Mucosa of stomach (tissue), 1 donor: Measurements from ENCODE around the gene PLXNA4.

Source experiments
- H3K27me3 ChIP-seq: one replicate; pipeline ENCODE4 v1.7.0; 2013; ENCODE audit warnings: mild to moderate bottlenecking, low read length; ENCODE audit not compliant: control insufficient read depth, insufficient read depth
- H3K36me3 ChIP-seq: one replicate; pipeline ENCODE4 v1.7.0; 2013; ENCODE audit warnings: low read length; ENCODE audit not compliant: control insufficient read depth, insufficient read depth
- H3K4me1 ChIP-seq: one replicate; pipeline ENCODE4 v1.7.0; 2013; ENCODE audit warnings: mild to moderate bottlenecking, low read length; ENCODE audit not compliant: control insufficient read depth, insufficient read depth
- H3K4me3 ChIP-seq: one replicate; pipeline ENCODE4 v1.7.0; 2013; ENCODE audit warnings: low read length
- H3K9ac ChIP-seq: one replicate; pipeline ENCODE4 v1.7.0; 2013; ENCODE audit warnings: mild to moderate bottlenecking, low read length, moderate library complexity
- H3K9me3 ChIP-seq: one replicate; pipeline ENCODE4 v1.7.0; 2013; ENCODE audit warnings: mild to moderate bottlenecking, low read length, moderate library complexity; ENCODE audit not compliant: control insufficient read depth
- donor health status: Pancreatic carcinoma.

The PLXNA4 gene

DNA sequence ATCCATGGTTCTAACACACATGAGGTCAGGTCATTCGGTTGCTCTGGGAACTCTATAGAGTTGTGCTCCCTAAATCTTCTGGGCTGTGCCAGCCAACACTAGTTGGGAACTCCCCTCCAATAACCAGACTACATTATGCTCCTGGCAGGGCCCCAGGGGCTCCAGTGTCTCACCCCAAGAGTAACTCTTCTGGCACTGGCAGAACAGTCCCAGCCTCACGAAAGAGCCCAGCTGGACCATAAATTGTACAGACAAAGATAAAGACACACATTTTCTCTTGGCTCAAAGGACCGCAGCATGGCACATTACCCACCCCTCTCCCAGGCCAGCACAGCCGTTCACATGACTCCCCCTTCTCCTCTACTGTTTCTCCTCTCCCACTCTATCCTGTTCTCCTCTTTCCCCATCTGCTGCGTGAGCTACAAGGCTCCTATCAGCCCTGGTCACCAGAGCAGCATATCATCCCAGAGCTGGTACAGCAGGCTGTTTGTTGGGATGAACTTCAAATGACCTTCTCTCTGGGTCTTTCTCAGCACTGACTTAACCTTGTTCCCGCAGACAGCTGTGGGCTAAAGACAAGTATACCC lies 230.6 kb downstream of the PLXNA4 start:
- H3K36me3 ChIP-seq: no peaks in the 10 kb centered on the region
- no peaks in the 10 kb centered on the region for H3K4me1 ChIP-seq
- H3K9me3 ChIP-seq: no peaks in the 10 kb centered on the region
- H3K9ac ChIP-seq: no peak overlapping the region
- no peaks in the 10 kb centered on the region for H3K27me3 ChIP-seq
- no peak overlapping the region for H3K4me3 ChIP-seq

DNA sequence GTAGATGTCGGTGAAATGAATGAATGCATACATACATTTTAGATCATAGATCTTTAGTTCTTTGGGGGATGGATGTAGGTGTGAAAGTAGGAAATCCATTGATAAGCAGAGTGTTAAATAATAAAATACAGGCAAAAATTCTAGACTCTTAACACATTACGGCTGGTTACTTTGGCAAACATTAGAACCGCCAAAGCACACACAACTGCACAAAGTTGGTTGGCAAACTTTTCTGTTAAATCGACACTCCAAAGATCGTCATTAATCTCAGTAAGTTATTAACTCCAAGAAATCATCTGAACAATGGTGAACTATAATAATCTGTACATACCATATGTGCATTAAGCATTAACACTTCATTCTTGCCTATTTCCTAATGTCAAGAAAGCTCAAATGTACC lies 231.2 kb downstream of the PLXNA4 start:
- no peaks in the 10 kb centered on the region for H3K27me3 ChIP-seq
- no peak overlapping the region for H3K4me3 ChIP-seq
- H3K9me3 ChIP-seq: no peaks in the 10 kb centered on the region

DNA sequence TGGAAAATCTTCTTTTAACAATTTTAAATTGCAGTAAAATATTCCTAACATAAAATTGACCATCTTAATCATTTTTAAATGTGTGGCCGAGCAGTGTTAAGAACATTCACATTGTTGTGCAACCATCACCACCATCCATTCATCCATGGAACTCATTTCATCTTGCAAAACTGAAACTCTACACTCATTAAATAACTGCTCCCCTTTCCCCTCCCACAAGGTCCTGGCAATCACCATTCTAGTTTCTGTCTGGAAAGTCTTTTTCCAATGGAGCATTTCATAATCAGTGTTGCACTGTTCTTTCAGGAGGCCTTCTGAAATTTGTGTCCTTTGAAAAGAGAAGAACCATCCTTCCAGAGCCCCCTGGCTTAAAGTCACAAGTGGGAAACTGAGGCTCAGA lies 233.1 kb downstream of the PLXNA4 start:
- Histone ChIP-seq H3K4me1 (no peaks in the 10 kb centered on the region), H3K9ac (no peak overlapping the region), H3K9me3 (no peaks in the 10 kb centered on the region), H3K36me3 (no peaks in the 10 kb centered on the region), H3K27me3 (no peaks in the 10 kb centered on the region), H3K4me3 (no peak overlapping the region)

More for the DNA sequence above, 231.2 kb downstream of the PLXNA4 start:
- Histone ChIP-seq H3K4me1 (no peaks in the 10 kb centered on the region), H3K36me3 (no peaks in the 10 kb centered on the region), H3K9ac (no peak overlapping the region)

DNA sequence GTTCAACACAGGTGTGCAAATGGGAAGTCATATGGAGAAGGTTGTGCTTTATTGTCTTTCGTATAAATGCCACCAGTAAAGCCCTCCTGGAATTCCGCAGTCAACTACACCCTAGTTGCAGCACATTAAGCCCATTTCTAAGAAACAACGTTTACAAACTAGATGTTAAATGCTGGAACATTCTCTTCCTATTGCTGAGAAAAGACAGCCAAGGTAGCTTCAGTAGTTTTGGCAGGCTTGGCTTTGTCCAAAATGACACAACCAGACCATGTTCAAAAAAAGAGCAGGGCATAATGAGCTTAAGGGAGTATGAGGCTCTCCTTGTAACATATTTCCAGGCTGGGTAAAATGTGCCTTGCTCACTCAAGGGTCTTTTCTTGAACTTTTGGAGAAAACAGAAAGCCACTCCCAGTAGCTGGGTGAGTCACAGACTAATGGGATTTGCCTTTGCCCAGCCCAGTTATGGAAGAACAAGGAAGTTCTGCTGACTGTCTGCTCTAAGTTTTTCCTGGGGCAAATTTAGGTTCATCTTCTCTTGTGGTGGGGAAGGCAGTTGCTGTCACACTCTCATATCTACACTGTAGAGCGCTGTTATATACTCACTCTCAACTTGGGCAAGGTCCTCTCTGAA lies 238.7 kb downstream of the PLXNA4 start:
- Histone ChIP-seq H3K4me1 (no peaks in the 10 kb centered on the region), H3K4me3 (no peak overlapping the region), H3K27me3 (no peaks in the 10 kb centered on the region), H3K9me3 (no peaks in the 10 kb centered on the region), H3K36me3 (no peaks in the 10 kb centered on the region), H3K9ac (no peak overlapping the region)

DNA sequence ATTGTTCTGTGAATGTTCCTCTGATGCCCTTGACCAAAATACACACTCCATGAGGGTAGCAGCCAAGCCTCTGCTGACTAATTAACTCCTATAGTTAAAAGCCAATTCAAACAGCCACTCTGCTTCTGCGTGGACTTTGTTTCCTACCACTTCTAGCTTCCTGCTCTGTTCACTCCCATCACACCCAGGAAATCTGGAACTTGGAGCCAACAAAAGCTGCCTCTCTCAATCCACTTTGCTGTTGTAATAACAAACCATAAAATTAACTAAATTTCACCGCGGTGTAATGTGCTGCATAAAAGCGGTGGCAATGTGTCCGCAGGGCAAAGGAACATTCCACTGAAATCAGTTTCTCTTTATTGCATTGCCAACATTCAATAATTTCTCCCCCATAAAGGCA lies 239.5 kb downstream of the PLXNA4 start:
- no peak overlapping the region for H3K4me3 ChIP-seq
- no peaks in the 10 kb centered on the region for H3K36me3 ChIP-seq
- no peaks in the 10 kb centered on the region for H3K27me3 ChIP-seq
- no peaks in the 10 kb centered on the region for H3K9me3 ChIP-seq
- H3K9ac ChIP-seq: no peak overlapping the region
- H3K4me1 ChIP-seq: no peaks in the 10 kb centered on the region

DNA sequence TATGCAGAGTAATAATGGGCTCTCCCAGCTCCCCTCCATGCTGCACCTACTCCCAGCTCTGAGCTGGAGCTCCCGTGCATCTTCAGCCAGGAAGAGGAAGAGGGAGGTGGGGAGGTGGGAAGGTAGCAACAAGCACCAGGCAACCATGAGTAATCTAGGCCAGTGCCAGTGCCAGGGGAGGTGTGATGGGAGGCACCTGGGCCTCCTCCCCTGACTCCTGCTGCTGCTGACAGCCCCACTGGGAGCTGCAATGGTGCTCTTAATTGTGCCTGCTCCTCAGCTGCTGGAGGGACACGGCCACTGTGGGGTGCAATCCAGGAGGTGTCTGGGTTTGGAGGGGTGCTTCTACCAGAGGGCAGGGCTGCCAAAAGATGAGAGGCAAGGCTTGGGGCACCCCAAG lies 243.0 kb downstream of the PLXNA4 start:
- no peak overlapping the region for H3K9ac ChIP-seq
- H3K36me3 ChIP-seq: no peaks in the 10 kb centered on the region

DNA sequence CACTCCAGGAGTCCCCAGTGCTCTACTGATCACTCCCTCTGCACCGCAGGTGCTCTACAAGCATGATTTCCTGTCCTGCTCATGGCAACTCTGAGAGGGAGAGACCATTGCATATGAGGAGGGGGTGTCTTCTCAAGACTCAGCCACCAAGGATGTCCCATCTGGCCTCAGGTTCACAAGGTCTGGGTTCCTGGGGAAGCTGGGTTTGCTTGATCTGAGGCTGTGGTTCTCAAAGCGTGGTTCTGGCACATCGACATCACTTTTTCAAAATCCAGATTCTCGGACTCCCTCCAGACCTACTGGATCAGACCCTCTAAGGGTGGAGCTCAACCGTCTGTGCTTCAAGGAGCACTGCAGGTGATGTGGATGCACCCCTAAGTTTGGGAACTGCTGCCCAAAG lies 247.5 kb downstream of the PLXNA4 start:
- no peaks in the 10 kb centered on the region for H3K36me3 ChIP-seq
- H3K9me3 ChIP-seq: no peaks in the 10 kb centered on the region
- no peak overlapping the region for H3K4me3 ChIP-seq
- no peaks in the 10 kb centered on the region for H3K27me3 ChIP-seq
- no peaks in the 10 kb centered on the region for H3K4me1 ChIP-seq
- H3K9ac ChIP-seq: no peak overlapping the region

More for the DNA sequence above, 243.0 kb downstream of the PLXNA4 start:
- no peaks in the 10 kb centered on the region for H3K4me1 ChIP-seq
- no peak overlapping the region for H3K4me3 ChIP-seq
- no peaks in the 10 kb centered on the region for H3K9me3 ChIP-seq
- H3K27me3 ChIP-seq: no peaks in the 10 kb centered on the region

DNA sequence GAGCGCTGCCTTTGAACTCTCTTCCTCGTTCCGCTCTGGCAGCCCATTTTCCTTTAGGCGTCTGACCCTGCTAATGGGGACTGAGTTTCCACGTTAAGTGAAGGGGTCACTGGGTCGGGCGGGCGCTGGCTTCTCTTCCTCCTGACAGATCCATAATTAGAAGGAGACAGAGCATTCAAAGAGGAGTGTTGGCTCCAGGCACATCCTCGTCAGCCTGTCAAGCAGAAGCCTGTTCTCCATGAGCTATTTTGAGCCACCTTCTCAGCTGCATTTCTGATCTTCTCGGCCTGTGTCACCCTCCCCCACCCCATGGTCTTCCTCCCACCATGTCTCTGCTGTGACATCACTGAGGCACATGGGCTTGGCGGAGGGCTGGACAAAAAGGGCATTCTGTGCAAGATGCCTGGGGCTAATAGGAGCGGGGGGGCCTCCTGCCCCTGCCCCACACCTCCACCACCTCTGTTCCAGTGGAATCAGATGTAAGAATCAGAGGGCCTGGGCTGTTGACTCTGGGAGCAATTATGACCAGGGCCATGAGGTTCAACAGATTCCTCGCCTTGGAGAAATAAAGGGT lies 248.1 kb downstream of the PLXNA4 start:
- Histone ChIP-seq H3K9ac (no peak overlapping the region), H3K4me1 (no peaks in the 10 kb centered on the region), H3K27me3 (no peaks in the 10 kb centered on the region), H3K9me3 (no peaks in the 10 kb centered on the region), H3K36me3 (no peaks in the 10 kb centered on the region), H3K4me3 (no peak overlapping the region)

DNA sequence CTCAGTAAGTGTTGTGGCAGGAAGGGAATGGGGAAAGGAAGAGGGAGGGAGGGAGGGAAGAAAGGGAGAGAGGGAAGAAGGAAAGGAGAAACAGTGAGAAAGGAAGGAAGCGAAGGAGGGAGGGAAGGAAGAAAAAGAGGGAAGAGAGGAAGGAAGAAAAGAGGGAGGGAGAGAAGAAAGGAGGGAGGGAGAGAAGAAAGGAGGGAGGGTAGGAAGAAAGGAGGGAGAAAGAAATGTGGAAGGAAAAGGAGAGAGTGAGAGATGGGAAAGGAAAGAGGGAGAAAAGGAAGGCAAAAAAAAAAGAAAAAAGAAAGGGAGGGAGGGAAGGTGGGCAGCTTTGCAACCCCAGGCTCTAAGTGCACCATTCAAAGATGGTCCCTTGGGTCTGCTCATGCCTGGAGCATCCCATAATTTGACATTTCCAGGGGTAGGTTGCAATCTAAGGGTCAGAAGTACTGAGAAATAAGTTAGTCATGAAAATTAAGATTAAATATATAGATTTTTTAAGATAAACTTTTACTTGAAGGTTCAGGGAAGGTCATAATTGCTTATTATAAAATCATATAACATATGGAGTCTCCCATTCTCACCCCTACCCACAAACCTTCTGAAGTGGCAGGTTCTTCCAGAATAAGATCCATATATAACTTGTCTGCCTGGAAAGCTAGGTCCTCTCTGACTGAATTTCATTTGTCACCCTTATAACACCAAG lies 249.2 kb downstream of the PLXNA4 start:
- H3K4me1 ChIP-seq: no peaks in the 10 kb centered on the region
- H3K9me3 ChIP-seq: no peaks in the 10 kb centered on the region
- H3K27me3 ChIP-seq: no peaks in the 10 kb centered on the region
- no peak overlapping the region for H3K4me3 ChIP-seq
- H3K9ac ChIP-seq: no peak overlapping the region
- H3K36me3 ChIP-seq: no peaks in the 10 kb centered on the region

DNA sequence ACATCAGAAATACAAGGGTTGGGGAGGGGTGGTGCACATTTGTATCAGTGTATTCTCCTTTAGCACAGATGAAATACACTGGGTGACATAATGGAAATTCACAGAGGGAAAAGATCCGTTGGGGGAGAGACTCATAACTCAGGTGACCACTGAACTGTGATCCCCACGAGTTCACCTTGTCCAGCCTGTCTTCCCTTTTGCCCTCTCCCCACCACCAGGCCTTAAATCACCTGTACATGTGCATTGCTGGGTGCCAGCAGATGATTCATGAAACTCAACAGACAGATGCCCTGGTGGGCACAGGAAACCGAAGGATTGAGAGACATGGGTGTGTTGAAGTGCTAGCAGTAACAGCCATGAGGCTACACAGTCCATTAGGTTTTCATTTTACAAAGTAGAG lies 253.3 kb downstream of the PLXNA4 start:
- no peaks in the 10 kb centered on the region for H3K36me3 ChIP-seq
- H3K4me1 ChIP-seq: no peaks in the 10 kb centered on the region
- no peaks in the 10 kb centered on the region for H3K9me3 ChIP-seq
- H3K4me3 ChIP-seq: no peak overlapping the region
- H3K27me3 ChIP-seq: peaks cover 3% of the 10 kb centered on the region
- no peak overlapping the region for H3K9ac ChIP-seq

DNA sequence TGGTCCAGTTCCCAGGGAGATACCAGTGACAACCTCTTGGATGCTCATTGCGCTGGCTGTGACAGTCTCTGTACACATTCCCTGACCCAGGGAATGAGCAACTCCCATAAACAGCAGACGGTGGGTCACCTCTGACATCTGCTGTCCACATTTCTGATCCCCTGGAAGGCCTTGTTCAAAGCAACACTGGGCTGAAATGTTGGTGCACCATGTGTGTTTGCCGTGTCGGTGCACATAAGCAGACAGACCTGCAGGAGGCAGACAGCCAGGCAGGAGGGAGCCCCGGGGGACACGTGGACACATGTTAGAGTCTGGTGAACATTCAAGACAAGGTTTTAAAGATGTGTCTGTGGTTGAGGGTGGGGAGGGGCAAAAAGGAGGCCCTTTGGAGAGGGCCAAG lies 254.9 kb downstream of the PLXNA4 start:
- Histone ChIP-seq H3K27me3 (peaks cover 3% of the 10 kb centered on the region), H3K36me3 (no peaks in the 10 kb centered on the region), H3K4me3 (no peak overlapping the region), H3K9me3 (no peaks in the 10 kb centered on the region), H3K9ac (no peak overlapping the region), H3K4me1 (no peaks in the 10 kb centered on the region)

DNA sequence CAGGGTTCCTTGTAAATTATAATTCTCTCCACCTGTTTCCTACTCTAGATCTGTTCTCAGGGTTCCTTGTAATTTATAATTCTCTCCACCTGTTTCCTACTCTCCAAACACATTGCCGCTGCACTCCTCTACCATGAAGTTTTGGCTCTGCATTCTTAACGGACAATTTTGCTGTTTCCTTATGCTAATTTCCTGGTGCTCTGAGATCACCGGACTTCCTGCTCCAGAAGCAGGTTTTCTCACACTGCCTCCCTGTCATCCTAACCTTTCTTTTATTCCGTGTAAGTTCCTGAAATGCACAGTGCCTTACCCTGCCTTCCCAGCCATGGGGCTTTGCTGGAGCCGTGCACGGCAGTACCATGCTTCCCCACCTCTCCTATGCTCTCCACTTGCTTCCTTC lies 256.8 kb downstream of the PLXNA4 start:
- H3K4me1 ChIP-seq: no peaks in the 10 kb centered on the region
- no peaks in the 10 kb centered on the region for H3K36me3 ChIP-seq
- no peak overlapping the region for H3K9ac ChIP-seq
- no peak overlapping the region for H3K4me3 ChIP-seq
- peaks cover 3% of the 10 kb centered on the region for H3K27me3 ChIP-seq
- no peaks in the 10 kb centered on the region for H3K9me3 ChIP-seq
